Measurements from ENCODE around the gene DHX8.
A peak's percentile ranks its signal among the peaks of the same experiment; 100 is the strongest.
"Not testable (repeated sequence)": the region's sequence is repeated elsewhere in the genome, so short reads cannot be mapped to it uniquely, and the experiment has no call there.

The DHX8 gene

GRCh38 chr17:43463241-43463640 is 20.5 kb upstream of the DHX8 start:
- DNase-seq: no peak

- DNase-seq: no peak
Observed at GRCh38 chr17:43464046-43464445, 19.7 kb upstream of the DHX8 start.

GRCh38 chr17:43465049-43465448 is 18.7 kb upstream of the DHX8 start:
- no peak for DNase-seq

- no peak for DNase-seq
Observed at GRCh38 chr17:43467981-43468581, 15.7 kb upstream of the DHX8 start.

GRCh38 chr17:43468691-43469139 is 15.1 kb upstream of the DHX8 start:
- DNase-seq: no peak

GRCh38 chr17:43469145-43469544 is 14.6 kb upstream of the DHX8 start:
- DNase-seq: no peak

- no peak for DNase-seq
Observed at GRCh38 chr17:43471585-43472160, 12.1 kb upstream of the DHX8 start.

GRCh38 chr17:43475494-43476089 is 8.2 kb upstream of the DHX8 start:
- no peak for DNase-seq

GRCh38 chr17:43476306-43476705 is 7.5 kb upstream of the DHX8 start:
- DNase-seq: not testable (repeated sequence)

- DNase-seq: peak; percentile 10
Observed at GRCh38 chr17:43477832-43478634, 5.7 kb upstream of the DHX8 start.

GRCh38 chr17:43479948-43480347 is 3.8 kb upstream of the DHX8 start:
- no peak for DNase-seq

GRCh38 chr17:43482103-43483012 is 1.4 kb upstream of the DHX8 start:
- DNase-seq: no peak

GRCh38 chr17:43490621-43491020 is 6.8 kb downstream of the DHX8 start:
- no peak for DNase-seq

GRCh38 chr17:43509440-43509839 is 25.7 kb downstream of the DHX8 start:
- not testable (repeated sequence) for DNase-seq

- not testable (repeated sequence) for DNase-seq
Observed at GRCh38 chr17:43511199-43511598, 27.4 kb downstream of the DHX8 start.

GRCh38 chr17:43515656-43516055 is 31.9 kb downstream of the DHX8 start:
- peak; percentile 2 for DNase-seq

- no peak for DNase-seq
Observed at GRCh38 chr17:43517161-43517560, 33.4 kb downstream of the DHX8 start.

- no peak for DNase-seq
Observed at GRCh38 chr17:43517615-43518386, 34.0 kb downstream of the DHX8 start.

GRCh38 chr17:43521389-43521788 is 37.6 kb downstream of the DHX8 start:
- DNase-seq: no peak

- no peak for DNase-seq
Observed at GRCh38 chr17:43524945-43525575, 41.3 kb downstream of the DHX8 start.

Data from NCI-H1092 treated with DMSO at 0.1 percent for 48 hours (cell line).